Smooth muscle cell (in vitro differentiated cells): ENCODE results near the gene MYOF. TPM values are rescaled to one million over a fixed set of nuclear protein-coding genes. Genes with fewer than 3 reads are reported as not detected.

Source experiments
- DNase-seq: peaks from one replicate; lab custom pipeline; 2025; ENCODE audit not compliant: unreplicated experiment; lab: John Stamatoyannopoulos, UW
- H2AFZ ChIP-seq: fragments of 200-600 bp; sonication (generic); 2 replicates; pipeline ENCODE4 v1.6.0; 2016; ENCODE audit warnings: antibody characterized with exemption, low read depth, mild to moderate bottlenecking
- H3F3A ChIP-seq: fragments of 200-600 bp; sonication (generic); 2 replicates; pipeline ENCODE4 v1.6.0; 2017; ENCODE audit warnings: antibody characterized with exemption, low read depth
- H3K27ac ChIP-seq: fragments of 200-600 bp; sonication (generic); 2 replicates; pipeline ENCODE4 v1.5.1; 2016; ENCODE audit warnings: low read depth, mild to moderate bottlenecking
- H3K27me3 ChIP-seq: fragments of 200-600 bp; sonication (generic); 2 replicates; pipeline ENCODE4 v1.6.1; 2016; ENCODE audit warnings: low read depth, mild to moderate bottlenecking
- H3K36me3 ChIP-seq: fragments of 200-600 bp; sonication (generic); 2 replicates; pipeline ENCODE4 v1.5.1; 2016; ENCODE audit warnings: low read depth
- H3K4me1 ChIP-seq: fragments of 200-600 bp; sonication (generic); 2 replicates; pipeline ENCODE4 v1.5.1; 2016; ENCODE audit warnings: low read depth
- H3K4me2 ChIP-seq: fragments of 200-600 bp; sonication (generic); 2 replicates; pipeline ENCODE4 v1.6.0; 2016; ENCODE audit warnings: mild to moderate bottlenecking
- H3K4me3 ChIP-seq: fragments of 200-600 bp; sonication (generic); 2 replicates; pipeline ENCODE4 v1.5.1; 2016; ENCODE audit warnings: mild to moderate bottlenecking
- H3K79me2 ChIP-seq: fragments of 200-600 bp; sonication (generic); 2 replicates; pipeline ENCODE4 v1.6.0; 2016; ENCODE audit warnings: low read depth, mild to moderate bottlenecking
- H3K9ac ChIP-seq: fragments of 200-600 bp; sonication (generic); 2 replicates; pipeline ENCODE4 v1.6.0; 2016; ENCODE audit warnings: low read depth
- H3K9me3 ChIP-seq: fragments of 200-600 bp; sonication (generic); replicated peaks from 2 replicates; pipeline ENCODE4 v1.5.1; 2016; ENCODE audit warnings: low read depth
- H4K20me1 ChIP-seq: fragments of 200-600 bp; sonication (generic); 2 replicates; pipeline ENCODE4 v1.6.0; 2016; ENCODE audit warnings: low read depth
- WGBS: methylation state at CpG from one replicate; pipeline ENCODE4 v1.1.7; 2016; ENCODE audit warnings: low lambda C conversion rate; 5-methylcytosine and 5-hydroxymethylcytosine counted together
- polyA plus RNA-seq: library from polyadenylated mRNA; unstranded; fragments of >200 nt; fragmentation: Nextera tagmentation; extraction: Ambion mirVana; gene quantifications from 2 replicates; pipeline ENCODE4 v1.2.1, GENCODE V29; 2016
- total RNA-seq: library from RNA; depleted of rRNA; stranded (reverse); fragments of >200 nt; gene quantifications from 2 replicates; pipeline ENCODE4 v1.2.3, GENCODE V29; 2014
- TF ChIP-seq, protein P1 (sequence below): fragments of 200-600 bp; sonication (generic); IDR thresholded peaks from 2 replicates; pipeline ENCODE4 v1.5.1; 2017; ENCODE audit warnings: borderline replicate concordance, mild to moderate bottlenecking, antibody characterized with exemption; ENCODE audit not compliant: insufficient read depth, poor library complexity, severe bottlenecking

MYOF gene
- total and polyA plus RNA-seq, 2 experiments from 2014 or later, result 29.6 to 99.5 TPM

- Histone ChIP-seq H3K4me1 (peaks cover 17% of the 10 kb centered on the region), H3K9me3 (no peaks in the 10 kb centered on the region), H3F3A (peaks cover 7% of the 10 kb centered on the region), H2AFZ (no peak overlapping the region), H3K79me2 (no peaks in the 10 kb centered on the region), H3K4me3 (no peak overlapping the region), H3K9ac (no peak overlapping the region), H3K27ac (peak overlapping the region; percentile 29), H3K27me3 (no peaks in the 10 kb centered on the region), H3K4me2 (peak overlapping the region; percentile 30), H4K20me1 (no peaks in the 10 kb centered on the region), H3K36me3 (no peaks in the 10 kb centered on the region)
- DNase-seq, result no peak
- 63% methylated on average over 3 of the region's 3 CpGs for WGBS
- TF ChIP-seq, protein P1, sequence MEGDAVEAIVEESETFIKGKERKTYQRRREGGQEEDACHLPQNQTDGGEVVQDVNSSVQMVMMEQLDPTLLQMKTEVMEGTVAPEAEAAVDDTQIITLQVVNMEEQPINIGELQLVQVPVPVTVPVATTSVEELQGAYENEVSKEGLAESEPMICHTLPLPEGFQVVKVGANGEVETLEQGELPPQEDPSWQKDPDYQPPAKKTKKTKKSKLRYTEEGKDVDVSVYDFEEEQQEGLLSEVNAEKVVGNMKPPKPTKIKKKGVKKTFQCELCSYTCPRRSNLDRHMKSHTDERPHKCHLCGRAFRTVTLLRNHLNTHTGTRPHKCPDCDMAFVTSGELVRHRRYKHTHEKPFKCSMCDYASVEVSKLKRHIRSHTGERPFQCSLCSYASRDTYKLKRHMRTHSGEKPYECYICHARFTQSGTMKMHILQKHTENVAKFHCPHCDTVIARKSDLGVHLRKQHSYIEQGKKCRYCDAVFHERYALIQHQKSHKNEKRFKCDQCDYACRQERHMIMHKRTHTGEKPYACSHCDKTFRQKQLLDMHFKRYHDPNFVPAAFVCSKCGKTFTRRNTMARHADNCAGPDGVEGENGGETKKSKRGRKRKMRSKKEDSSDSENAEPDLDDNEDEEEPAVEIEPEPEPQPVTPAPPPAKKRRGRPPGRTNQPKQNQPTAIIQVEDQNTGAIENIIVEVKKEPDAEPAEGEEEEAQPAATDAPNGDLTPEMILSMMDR, result no peak
These were observed 91.6 kb downstream of the MYOF start for GRCh38 chr10:93390306-93391090.

DNA sequence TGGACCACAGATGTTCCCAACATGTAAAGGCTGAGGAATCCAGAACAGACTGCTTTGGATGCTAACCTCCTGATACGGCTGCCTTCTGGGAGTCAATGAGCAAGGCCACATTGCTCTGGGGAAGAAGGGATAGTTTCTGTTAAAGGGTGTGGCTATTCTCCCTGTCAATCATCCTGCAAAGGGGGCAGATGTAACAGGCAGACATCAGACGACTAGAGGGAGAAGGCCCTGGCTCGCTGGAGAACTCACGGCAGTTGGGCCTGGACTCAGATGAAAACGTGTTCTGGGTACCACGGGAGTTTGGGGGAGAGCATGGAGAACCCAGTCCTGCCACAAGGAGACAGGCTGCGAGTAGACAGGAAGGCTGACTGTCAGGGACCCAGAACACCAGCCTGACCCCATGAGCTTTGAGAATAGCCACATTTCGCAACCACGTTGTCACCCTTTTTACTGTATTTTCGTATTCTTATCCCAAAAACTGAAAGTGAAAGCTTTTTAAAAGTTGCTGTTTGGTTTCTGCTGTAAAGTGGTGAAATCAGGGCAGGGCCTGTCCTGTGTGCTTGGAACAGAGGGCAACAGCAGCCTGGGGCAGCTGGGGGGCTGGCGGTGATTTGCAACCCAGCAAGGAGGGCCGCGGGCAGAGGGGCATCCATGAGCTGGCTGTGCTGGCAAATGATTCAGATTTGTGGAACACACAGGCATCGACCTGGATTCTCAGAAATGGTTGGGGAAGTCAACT lies 95.3 kb downstream of the MYOF start:
- H3K9ac ChIP-seq, result no peak overlapping the region
- no peak for DNase-seq
- peaks cover 8% of the 10 kb centered on the region for H3F3A ChIP-seq
- H3K36me3 ChIP-seq, result no peaks in the 10 kb centered on the region
- TF ChIP-seq, protein P1, result no peak
- no peaks in the 10 kb centered on the region for H3K27me3 ChIP-seq
- H3K4me3 ChIP-seq, result no peak overlapping the region
- no peaks in the 10 kb centered on the region for H3K4me1 ChIP-seq
- no peak overlapping the region for H3K27ac ChIP-seq
- no peaks in the 10 kb centered on the region for H3K79me2 ChIP-seq
- 88% methylated on average over 14 of the region's 14 CpGs for whole genome bisulfite sequencing
- no peaks in the 10 kb centered on the region for H4K20me1 ChIP-seq
- no peak overlapping the region for H3K4me2 ChIP-seq
- H3K9me3 ChIP-seq, result no peaks in the 10 kb centered on the region
- no peak overlapping the region for H2AFZ ChIP-seq

- peak overlapping the region; percentile 70 for H3K27ac ChIP-seq
- H3K9me3 ChIP-seq, result no peaks in the 10 kb centered on the region
- 100% methylated on average over 2 of the region's 2 CpGs for WGBS
- no peak overlapping the region for H3K4me3 ChIP-seq
- no peaks in the 10 kb centered on the region for H3K79me2 ChIP-seq
- no peak overlapping the region for H3K9ac ChIP-seq
- H3K36me3 ChIP-seq, result peaks cover 5% of the 10 kb centered on the region
- no peak overlapping the region for H3K4me2 ChIP-seq
- TF ChIP-seq, protein P1, result no peak
- no peak for DNase-seq
- H3F3A ChIP-seq, result peaks cover 10% of the 10 kb centered on the region
- H3K27me3 ChIP-seq, result no peaks in the 10 kb centered on the region
- H2AFZ ChIP-seq, result no peak overlapping the region
- no peaks in the 10 kb centered on the region for H4K20me1 ChIP-seq
- H3K4me1 ChIP-seq, result no peaks in the 10 kb centered on the region
These were observed 96.8 kb downstream of the MYOF start for GRCh38 chr10:93385345-93385744.
